ENCODE measurements around the gene MERTK.

Gene MERTK

GRCh38 chr2:112020561-112020960 is 122.2 kb downstream of the MERTK start:
- no peaks in the 10 kb centered on the region for H3K4me1 ChIP-seq (ENCODE audit: control insufficient read depth, insufficient read depth, low read length, poor library complexity, severe bottlenecking)
- no peaks in the 10 kb centered on the region for H3K9me3 ChIP-seq (ENCODE audit: control insufficient read depth, low read length)
- no peaks in the 10 kb centered on the region for H3K36me3 ChIP-seq (ENCODE audit: control insufficient read depth, insufficient read depth, low read length)
- no peak for DNase-seq
- H3K27me3 ChIP-seq (replicated peaks; ENCODE audit: control insufficient read depth, insufficient read depth, low read length, poor library complexity, severe bottlenecking): no peaks in the 10 kb centered on the region
- no peak overlapping the region for H3K4me3 ChIP-seq (ENCODE audit: insufficient read depth, low read depth, low read length, poor library complexity, severe bottlenecking)
- no peak overlapping the region for H3K27ac ChIP-seq (ENCODE audit: insufficient read depth, low read length, poor library complexity, severe bottlenecking)

- Histone ChIP-seq H3K4me3 (ENCODE audit: insufficient read depth, low read depth, low read length, poor library complexity, severe bottlenecking) (no peak overlapping the region), H3K27me3 (replicated peaks; ENCODE audit: control insufficient read depth, insufficient read depth, low read length, poor library complexity, severe bottlenecking) (no peaks in the 10 kb centered on the region), H3K36me3 (ENCODE audit: control insufficient read depth, insufficient read depth, low read length) (no peaks in the 10 kb centered on the region), H3K4me1 (ENCODE audit: control insufficient read depth, insufficient read depth, low read length, poor library complexity, severe bottlenecking) (no peaks in the 10 kb centered on the region), H3K27ac (ENCODE audit: insufficient read depth, low read length, poor library complexity, severe bottlenecking) (no peak overlapping the region), H3K9me3 (ENCODE audit: control insufficient read depth, low read length) (no peaks in the 10 kb centered on the region)
- no peak for DNase-seq
These were observed 122.9 kb downstream of the MERTK start for GRCh38 chr2:112021290-112021689.

- no peaks in the 10 kb centered on the region for H3K9me3 ChIP-seq (ENCODE audit: control insufficient read depth, low read length)
- H3K36me3 ChIP-seq (ENCODE audit: control insufficient read depth, insufficient read depth, low read length): no peaks in the 10 kb centered on the region
- H3K4me1 ChIP-seq (ENCODE audit: control insufficient read depth, insufficient read depth, low read length, poor library complexity, severe bottlenecking): no peaks in the 10 kb centered on the region
- no peak for DNase-seq
- no peak overlapping the region for H3K27ac ChIP-seq (ENCODE audit: insufficient read depth, low read length, poor library complexity, severe bottlenecking)
- no peaks in the 10 kb centered on the region for H3K27me3 ChIP-seq (replicated peaks; ENCODE audit: control insufficient read depth, insufficient read depth, low read length, poor library complexity, severe bottlenecking)
- H3K4me3 ChIP-seq (ENCODE audit: insufficient read depth, low read depth, low read length, poor library complexity, severe bottlenecking): no peak overlapping the region
These were observed 123.4 kb downstream of the MERTK start for GRCh38 chr2:112021781-112022231.

- no peak for DNase-seq
- Histone ChIP-seq H3K9me3 (ENCODE audit: control insufficient read depth, low read length) (no peaks in the 10 kb centered on the region), H3K36me3 (ENCODE audit: control insufficient read depth, insufficient read depth, low read length) (no peaks in the 10 kb centered on the region), H3K27ac (ENCODE audit: insufficient read depth, low read length, poor library complexity, severe bottlenecking) (no peak overlapping the region), H3K4me1 (ENCODE audit: control insufficient read depth, insufficient read depth, low read length, poor library complexity, severe bottlenecking) (no peaks in the 10 kb centered on the region), H3K27me3 (replicated peaks; ENCODE audit: control insufficient read depth, insufficient read depth, low read length, poor library complexity, severe bottlenecking) (no peaks in the 10 kb centered on the region), H3K4me3 (ENCODE audit: insufficient read depth, low read depth, low read length, poor library complexity, severe bottlenecking) (no peak overlapping the region)
These were observed 125.3 kb downstream of the MERTK start for GRCh38 chr2:112023707-112024106.

GRCh38 chr2:112024231-112024630 is 125.8 kb downstream of the MERTK start:
- H3K9me3 ChIP-seq (ENCODE audit: control insufficient read depth, low read length): no peaks in the 10 kb centered on the region
- no peaks in the 10 kb centered on the region for H3K4me1 ChIP-seq (ENCODE audit: control insufficient read depth, insufficient read depth, low read length, poor library complexity, severe bottlenecking)
- no peak overlapping the region for H3K27ac ChIP-seq (ENCODE audit: insufficient read depth, low read length, poor library complexity, severe bottlenecking)
- DNase-seq: no peak
- no peak overlapping the region for H3K4me3 ChIP-seq (ENCODE audit: insufficient read depth, low read depth, low read length, poor library complexity, severe bottlenecking)
- no peaks in the 10 kb centered on the region for H3K36me3 ChIP-seq (ENCODE audit: control insufficient read depth, insufficient read depth, low read length)
- no peaks in the 10 kb centered on the region for H3K27me3 ChIP-seq (replicated peaks; ENCODE audit: control insufficient read depth, insufficient read depth, low read length, poor library complexity, severe bottlenecking)

- no peak for DNase-seq
- Histone ChIP-seq H3K4me3 (ENCODE audit: insufficient read depth, low read depth, low read length, poor library complexity, severe bottlenecking) (no peak overlapping the region), H3K36me3 (ENCODE audit: control insufficient read depth, insufficient read depth, low read length) (no peaks in the 10 kb centered on the region), H3K4me1 (ENCODE audit: control insufficient read depth, insufficient read depth, low read length, poor library complexity, severe bottlenecking) (no peaks in the 10 kb centered on the region), H3K9me3 (ENCODE audit: control insufficient read depth, low read length) (no peaks in the 10 kb centered on the region), H3K27ac (ENCODE audit: insufficient read depth, low read length, poor library complexity, severe bottlenecking) (no peak overlapping the region), H3K27me3 (replicated peaks; ENCODE audit: control insufficient read depth, insufficient read depth, low read length, poor library complexity, severe bottlenecking) (no peaks in the 10 kb centered on the region)
These were observed 126.6 kb downstream of the MERTK start for GRCh38 chr2:112024896-112025491.

GRCh38 chr2:112026509-112026908 is 128.1 kb downstream of the MERTK start:
- DNase-seq: no peak
- Histone ChIP-seq H3K9me3 (ENCODE audit: control insufficient read depth, low read length) (no peaks in the 10 kb centered on the region), H3K4me1 (ENCODE audit: control insufficient read depth, insufficient read depth, low read length, poor library complexity, severe bottlenecking) (no peaks in the 10 kb centered on the region), H3K36me3 (ENCODE audit: control insufficient read depth, insufficient read depth, low read length) (no peaks in the 10 kb centered on the region), H3K27ac (ENCODE audit: insufficient read depth, low read length, poor library complexity, severe bottlenecking) (no peak overlapping the region), H3K4me3 (ENCODE audit: insufficient read depth, low read depth, low read length, poor library complexity, severe bottlenecking) (no peak overlapping the region), H3K27me3 (replicated peaks; ENCODE audit: control insufficient read depth, insufficient read depth, low read length, poor library complexity, severe bottlenecking) (no peaks in the 10 kb centered on the region)

GRCh38 chr2:112027767-112028166 is 129.4 kb downstream of the MERTK start:
- H3K4me3 ChIP-seq (ENCODE audit: insufficient read depth, low read depth, low read length, poor library complexity, severe bottlenecking): no peak overlapping the region

GRCh38 chr2:112029164-112029563 is 130.8 kb downstream of the MERTK start:
- Histone ChIP-seq H3K36me3 (ENCODE audit: control insufficient read depth, insufficient read depth, low read length) (no peaks in the 10 kb centered on the region), H3K4me3 (ENCODE audit: insufficient read depth, low read depth, low read length, poor library complexity, severe bottlenecking) (no peak overlapping the region), H3K27me3 (replicated peaks; ENCODE audit: control insufficient read depth, insufficient read depth, low read length, poor library complexity, severe bottlenecking) (no peaks in the 10 kb centered on the region), H3K9me3 (ENCODE audit: control insufficient read depth, low read length) (no peaks in the 10 kb centered on the region), H3K27ac (ENCODE audit: insufficient read depth, low read length, poor library complexity, severe bottlenecking) (no peak overlapping the region), H3K4me1 (ENCODE audit: control insufficient read depth, insufficient read depth, low read length, poor library complexity, severe bottlenecking) (no peaks in the 10 kb centered on the region)
- no peak for DNase-seq

More at GRCh38 chr2:112027767-112028166, 129.4 kb downstream of the MERTK start:
- Histone ChIP-seq H3K9me3 (ENCODE audit: control insufficient read depth, low read length) (no peaks in the 10 kb centered on the region), H3K4me1 (ENCODE audit: control insufficient read depth, insufficient read depth, low read length, poor library complexity, severe bottlenecking) (no peaks in the 10 kb centered on the region), H3K36me3 (ENCODE audit: control insufficient read depth, insufficient read depth, low read length) (no peaks in the 10 kb centered on the region), H3K27ac (ENCODE audit: insufficient read depth, low read length, poor library complexity, severe bottlenecking) (no peak overlapping the region), H3K27me3 (replicated peaks; ENCODE audit: control insufficient read depth, insufficient read depth, low read length, poor library complexity, severe bottlenecking) (no peaks in the 10 kb centered on the region)
- DNase-seq: no peak

- Histone ChIP-seq H3K27ac (ENCODE audit: insufficient read depth, low read length, poor library complexity, severe bottlenecking) (no peak overlapping the region), H3K27me3 (replicated peaks; ENCODE audit: control insufficient read depth, insufficient read depth, low read length, poor library complexity, severe bottlenecking) (no peaks in the 10 kb centered on the region), H3K4me3 (ENCODE audit: insufficient read depth, low read depth, low read length, poor library complexity, severe bottlenecking) (no peak overlapping the region), H3K36me3 (ENCODE audit: control insufficient read depth, insufficient read depth, low read length) (no peaks in the 10 kb centered on the region), H3K9me3 (ENCODE audit: control insufficient read depth, low read length) (no peaks in the 10 kb centered on the region), H3K4me1 (ENCODE audit: control insufficient read depth, insufficient read depth, low read length, poor library complexity, severe bottlenecking) (no peaks in the 10 kb centered on the region)
- no peak for DNase-seq
These were observed 133.2 kb downstream of the MERTK start for GRCh38 chr2:112031473-112032223.
